NT2/D1 (cell line): Measurements from ENCODE around the gene BEAN1.

Experiments used
- SUZ12 ChIP-seq: IDR thresholded peaks from 2 replicates; pipeline ENCODE4 v1.6.1; 2011; ENCODE audit not compliant: insufficient read length, insufficient read depth; ENCODE audit errors: extremely low read depth
- YY1 ChIP-seq: IDR thresholded peaks from 2 replicates; pipeline ENCODE4 v1.6.1; 2011; ENCODE audit not compliant: insufficient read length, insufficient read depth

- no peak for TF ChIP-seq YY1
- TF ChIP-seq SUZ12, result no peak
These were observed 89.9 kb downstream of the BEAN1 start for GRCh38 chr16:66516808-66517585.
